Trophoblast cell (in vitro differentiated cells and primary cell): ENCODE results near the gene TRIM63.

Experiments
- DNase-seq, 2 donors: peaks; one replicate each; pipeline ENCODE4 v3.0.0-alpha.2; 2016
- H2AFZ ChIP-seq: 2 replicates; pipeline ENCODE4 v1.6.1; 2013; ENCODE audit warnings: low read length, moderate library complexity, mild to moderate bottlenecking; ENCODE audit not compliant: insufficient read depth, poor library complexity
- H2AK5ac ChIP-seq: 2 replicates; pipeline ENCODE4 v1.6.1; 2013; ENCODE audit warnings: mild to moderate bottlenecking, low read length
- H2BK120ac ChIP-seq: 2 replicates; pipeline ENCODE4 v1.6.1; 2013; ENCODE audit warnings: low read length, mild to moderate bottlenecking, moderate library complexity; ENCODE audit not compliant: insufficient read depth, poor library complexity
- H2BK12ac ChIP-seq: 2 replicates; pipeline ENCODE4 v1.6.1; 2013; ENCODE audit warnings: mild to moderate bottlenecking, low read length, moderate library complexity
- H2BK5ac ChIP-seq: 2 replicates; pipeline ENCODE4 v1.6.1; 2013; ENCODE audit warnings: low read length, low read depth, moderate library complexity, mild to moderate bottlenecking; ENCODE audit not compliant: poor library complexity
- H3K14ac ChIP-seq: 2 replicates; pipeline ENCODE4 v1.6.1; 2013; ENCODE audit warnings: mild to moderate bottlenecking, low read length
- H3K18ac ChIP-seq: 2 replicates; pipeline ENCODE4 v1.6.1; 2013; ENCODE audit warnings: mild to moderate bottlenecking, low read length
- H3K23ac ChIP-seq: 2 replicates; pipeline ENCODE4 v1.6.1; 2013; ENCODE audit warnings: low read length
- H3K27ac ChIP-seq: 2 replicates; pipeline ENCODE4 v1.5.1; 2013; ENCODE audit warnings: low read depth, mild to moderate bottlenecking, inconsistent platforms, low read length, moderate library complexity
- H3K27me3 ChIP-seq: 2 replicates; pipeline ENCODE4 v1.6.1; 2013; ENCODE audit warnings: inconsistent platforms, mild to moderate bottlenecking, low read length, moderate library complexity; ENCODE audit not compliant: insufficient read depth
- H3K36me3 ChIP-seq, 2 experiments: 1 replicate in 1 of 2; 2 replicates in 1 of 2; pipeline ENCODE4 v1.6.1; 2013; ENCODE audit warnings: low read length in 2 of 2, mild to moderate bottlenecking in 2 of 2, moderate library complexity in 1 of 2; ENCODE audit not compliant: insufficient read depth in 2 of 2, control insufficient read depth in 1 of 2
- H3K4ac ChIP-seq: 2 replicates; pipeline ENCODE4 v1.6.1; 2013; ENCODE audit warnings: low read depth, mild to moderate bottlenecking, low read length, moderate library complexity
- H3K4me1 ChIP-seq, 2 experiments: 1 replicate in 1 of 2; 2 replicates in 1 of 2; pipeline ENCODE4 v1.6.1; 2013; ENCODE audit warnings: low read length in 2 of 2, mild to moderate bottlenecking in 2 of 2, moderate library complexity in 1 of 2; ENCODE audit not compliant: insufficient read depth in 2 of 2, control insufficient read depth in 1 of 2
- H3K4me2 ChIP-seq: 2 replicates; pipeline ENCODE4 v1.6.1; 2013; ENCODE audit warnings: inconsistent platforms, mild to moderate bottlenecking, low read length, moderate library complexity
- H3K4me3 ChIP-seq: 2 replicates; pipeline ENCODE4 v1.5.1; 2013; ENCODE audit warnings: mild to moderate bottlenecking, low read depth, low read length, inconsistent platforms
- H3K79me1 ChIP-seq: one replicate; pipeline ENCODE4 v1.6.1; 2013; ENCODE audit warnings: low read length
- H3K79me2 ChIP-seq: 2 replicates; pipeline ENCODE4 v1.6.1; 2013; ENCODE audit warnings: low read length, mild to moderate bottlenecking; ENCODE audit not compliant: control insufficient read depth, insufficient read depth, poor library complexity
- H3K9ac ChIP-seq: 2 replicates; pipeline ENCODE4 v1.6.1; 2013; ENCODE audit warnings: mild to moderate bottlenecking, low read length
- H3K9me3 ChIP-seq: 2 replicates; pipeline ENCODE4 v1.6.1; 2013; ENCODE audit warnings: low read depth, mild to moderate bottlenecking, control low read depth, inconsistent platforms, low read length; ENCODE audit not compliant: insufficient read depth
- H4K12ac ChIP-seq: 2 replicates; pipeline ENCODE4 v1.6.1; 2013; ENCODE audit warnings: low read depth, mild to moderate bottlenecking, low read length, moderate library complexity
- H4K8ac ChIP-seq: 2 replicates; pipeline ENCODE4 v1.6.1; 2013; ENCODE audit warnings: low read depth, mild to moderate bottlenecking, low read length, moderate library complexity
- H4K91ac ChIP-seq: one replicate; pipeline ENCODE4 v1.6.1; 2013; ENCODE audit warnings: low read depth, mild to moderate bottlenecking, low read length, moderate library complexity
- WGBS: extraction: QIAGEN DNeasy Blood & Tissue Kit; methylation state at CpG from one replicate; pipeline ENCODE4 v1.1.7; 2013; ENCODE audit warnings: missing lambda C conversion rate; ENCODE audit not compliant: insufficient read length, insufficient coverage; ENCODE audit errors: extremely low coverage; 5-methylcytosine and 5-hydroxymethylcytosine counted together

Gene TRIM63

GRCh38 chr1:26029054-26029863 lies 38.2 kb downstream of the TRIM63 start:
- no peak overlapping the region for H3K4me2 ChIP-seq
- H4K8ac ChIP-seq: no peak overlapping the region
- no peak overlapping the region for H4K91ac ChIP-seq
- no peak overlapping the region for H3K4me3 ChIP-seq
- H3K14ac ChIP-seq: no peak overlapping the region
- H3K9ac ChIP-seq: peak overlapping the region; percentile 39
- no peak overlapping the region for H3K4ac ChIP-seq
- no peaks in the 10 kb centered on the region for H3K9me3 ChIP-seq
- no peak overlapping the region for H2AK5ac ChIP-seq
- no peak overlapping the region for H3K18ac ChIP-seq
- peaks cover 0 to 3% of the 10 kb centered on the region in 2 experiments for H3K4me1 ChIP-seq
- H3K23ac ChIP-seq: no peak overlapping the region
- no peak overlapping the region for H2BK5ac ChIP-seq
- no peaks in the 10 kb centered on the region for H3K79me2 ChIP-seq
- no peak for DNase-seq
- H2BK120ac ChIP-seq: no peak overlapping the region
- no peak overlapping the region for H4K12ac ChIP-seq
- no peaks in the 10 kb centered on the region for H3K79me1 ChIP-seq
- no CpG with 5 or more reads among the region's 15 CpGs for WGBS
- H2AFZ ChIP-seq: no peak overlapping the region
- H2BK12ac ChIP-seq: no peak overlapping the region
- no peaks in the 10 kb centered on the region for H3K36me3 ChIP-seq
- no peaks in the 10 kb centered on the region for H3K27me3 ChIP-seq
- H3K27ac ChIP-seq: no peak overlapping the region

GRCh38 chr1:26028490-26028980 lies 38.9 kb downstream of the TRIM63 start:
- WGBS: no CpG with 5 or more reads among the region's 8 CpGs
- no peak overlapping the region for H2BK120ac ChIP-seq
- no peak overlapping the region for H4K8ac ChIP-seq
- H3K4me1 ChIP-seq: peaks cover 0 to 3% of the 10 kb centered on the region in 2 experiments
- no peak overlapping the region for H3K23ac ChIP-seq
- H2BK12ac ChIP-seq: no peak overlapping the region
- H4K12ac ChIP-seq: no peak overlapping the region
- H3K9me3 ChIP-seq: no peaks in the 10 kb centered on the region
- H3K27ac ChIP-seq: no peak overlapping the region
- H3K79me1 ChIP-seq: no peaks in the 10 kb centered on the region
- H3K4ac ChIP-seq: no peak overlapping the region
- no peaks in the 10 kb centered on the region for H3K27me3 ChIP-seq
- no peak overlapping the region for H3K18ac ChIP-seq
- H2AFZ ChIP-seq: no peak overlapping the region
- no peak overlapping the region for H2BK5ac ChIP-seq
- H3K79me2 ChIP-seq: no peaks in the 10 kb centered on the region
- H4K91ac ChIP-seq: no peak overlapping the region
- no peak overlapping the region for H3K4me3 ChIP-seq
- no peak overlapping the region for H3K14ac ChIP-seq
- H3K36me3 ChIP-seq: no peaks in the 10 kb centered on the region
- H2AK5ac ChIP-seq: no peak overlapping the region
- no peak overlapping the region for H3K4me2 ChIP-seq
- DNase-seq: no peak
- H3K9ac ChIP-seq: peak overlapping the region; percentile 39

GRCh38 chr1:26027716-26028489 lies 39.5 kb downstream of the TRIM63 start:
- no peak overlapping the region for H4K91ac ChIP-seq
- H3K23ac ChIP-seq: no peak overlapping the region
- no peak overlapping the region for H3K14ac ChIP-seq
- H3K79me2 ChIP-seq: no peaks in the 10 kb centered on the region
- no peak overlapping the region for H3K4ac ChIP-seq
- no peak overlapping the region for H4K8ac ChIP-seq
- H3K4me2 ChIP-seq: no peak overlapping the region
- no peak overlapping the region for H2AFZ ChIP-seq
- H3K27me3 ChIP-seq: no peaks in the 10 kb centered on the region
- no peaks in the 10 kb centered on the region for H3K36me3 ChIP-seq
- no peak for DNase-seq
- H4K12ac ChIP-seq: no peak overlapping the region
- H3K4me1 ChIP-seq: peaks cover 0 to 3% of the 10 kb centered on the region in 2 experiments
- no peak overlapping the region for H2BK120ac ChIP-seq
- no peak overlapping the region for H3K18ac ChIP-seq
- no peaks in the 10 kb centered on the region for H3K79me1 ChIP-seq
- H2BK5ac ChIP-seq: no peak overlapping the region
- no peak overlapping the region for H3K9ac ChIP-seq
- no CpG with 5 or more reads among the region's 3 CpGs for WGBS
- no peak overlapping the region for H3K27ac ChIP-seq
- H2BK12ac ChIP-seq: no peak overlapping the region
- H3K9me3 ChIP-seq: no peaks in the 10 kb centered on the region
- H2AK5ac ChIP-seq: no peak overlapping the region
- H3K4me3 ChIP-seq: peak overlapping the region; percentile 16

GRCh38 chr1:26025517-26025916 lies 41.9 kb downstream of the TRIM63 start:
- Histone ChIP-seq H3K4me2 (no peak overlapping the region), H3K27me3 (no peaks in the 10 kb centered on the region), H3K4ac (no peak overlapping the region), H2BK5ac (no peak overlapping the region), H2AFZ (no peak overlapping the region), H4K91ac (no peak overlapping the region), H3K4me3 (no peak overlapping the region), H3K36me3 (no peaks in the 10 kb centered on the region), H3K14ac (no peak overlapping the region), H3K4me1 (peaks cover 5 to 12% of the 10 kb centered on the region in 2 experiments), H3K27ac (no peak overlapping the region), H4K8ac (no peak overlapping the region), H4K12ac (no peak overlapping the region), H3K9ac (no peak overlapping the region), H2AK5ac (no peak overlapping the region), H3K79me1 (peaks cover 3% of the 10 kb centered on the region), H2BK12ac (no peak overlapping the region), H3K9me3 (no peaks in the 10 kb centered on the region), H3K23ac (no peak overlapping the region), H3K79me2 (no peaks in the 10 kb centered on the region), H2BK120ac (no peak overlapping the region), H3K18ac (no peak overlapping the region)
- DNase-seq: no peak
- no CpG with 5 or more reads among the region's 5 CpGs for WGBS
